Measurements from ENCODE around the gene GALNTL6. TPM values are rescaled to one million over a fixed set of nuclear protein-coding genes. Genes with fewer than 3 reads are reported as not detected.

Gene GALNTL6
- total RNA-seq, 1 experiment from 2014 or later, result not detected

- no TSS peak for BruUV-seq (replicated peaks)
- TF ChIP-seq CTCF (IDR thresholded peaks at IDR 0.05; ENCODE audit: unreplicated experiment), result no peak
- POLR2A ChIA-PET, result no interaction called here
- no peak for DNase-seq (ENCODE audit: unreplicated experiment)
- CTCF ChIA-PET, result interaction anchor here (0.6 kb wide), 1 partner anchor 1823 kb away, joined by 4 read pairs; no protein-coding TSS in a partner anchor
- intact Hi-C loops (cut with micrococcal nuclease), result no loop called here
- H3K4me1 Mint-ChIP-seq (ENCODE audit: insufficient read depth, unreplicated experiment), result no peaks in the 10 kb centered on the region
- H3K27me3 Mint-ChIP-seq (ENCODE audit: insufficient read depth, unreplicated experiment), result peaks cover 63% of the 10 kb centered on the region
- no peaks in the 10 kb centered on the region for H3K9me3 Mint-ChIP-seq (ENCODE audit: unreplicated experiment)
- H3K36me3 Mint-ChIP-seq (ENCODE audit: insufficient read depth, unreplicated experiment), result no peaks in the 10 kb centered on the region
- H3K27ac Mint-ChIP-seq (ENCODE audit: low read depth, unreplicated experiment), result no peak overlapping the region
- H3K4me3 Mint-ChIP-seq (ENCODE audit: unreplicated experiment), result no peak overlapping the region
These were observed 260.4 kb downstream of the GALNTL6 start for GRCh38 chr4:172073590-172073989.

- no TSS peak for BruUV-seq (replicated peaks)
- Mint-ChIP-seq H3K4me3 (ENCODE audit: unreplicated experiment) (no peak overlapping the region), H3K4me1 (ENCODE audit: insufficient read depth, unreplicated experiment) (no peaks in the 10 kb centered on the region)
These were observed 270.1 kb downstream of the GALNTL6 start for GRCh38 chr4:172083272-172083671.

GRCh38 chr4:172088556-172088955, 275.4 kb downstream of the GALNTL6 start:
- ChIA-PET CTCF (no interaction called here), POLR2A (no interaction called here)
- Mint-ChIP-seq H3K4me1 (ENCODE audit: insufficient read depth, unreplicated experiment) (no peaks in the 10 kb centered on the region), H3K9me3 (ENCODE audit: unreplicated experiment) (no peaks in the 10 kb centered on the region), H3K27ac (ENCODE audit: low read depth, unreplicated experiment) (no peak overlapping the region), H3K27me3 (ENCODE audit: insufficient read depth, unreplicated experiment) (peaks cover 48% of the 10 kb centered on the region), H3K36me3 (ENCODE audit: insufficient read depth, unreplicated experiment) (no peaks in the 10 kb centered on the region), H3K4me3 (ENCODE audit: unreplicated experiment) (no peak overlapping the region)
- intact Hi-C loops (cut with micrococcal nuclease), result no loop called here
- TF ChIP-seq CTCF (IDR thresholded peaks at IDR 0.05; ENCODE audit: unreplicated experiment), result no peak
- no TSS peak for BruUV-seq (replicated peaks)
- no peak for DNase-seq (ENCODE audit: unreplicated experiment)

More at GRCh38 chr4:172083272-172083671, 270.1 kb downstream of the GALNTL6 start:
- no peaks in the 10 kb centered on the region for H3K36me3 Mint-ChIP-seq (ENCODE audit: insufficient read depth, unreplicated experiment)
- H3K27ac Mint-ChIP-seq (ENCODE audit: low read depth, unreplicated experiment), result no peak overlapping the region
- ChIA-PET POLR2A (no interaction called here), CTCF (interaction anchor here (0.7 kb wide), 1 partner anchor 868 kb away, joined by 4 read pairs; no protein-coding TSS in a partner anchor)
- H3K27me3 Mint-ChIP-seq (ENCODE audit: insufficient read depth, unreplicated experiment), result peaks cover 5% of the 10 kb centered on the region
- TF ChIP-seq CTCF (IDR thresholded peaks at IDR 0.05; ENCODE audit: unreplicated experiment), result no peak
- H3K9me3 Mint-ChIP-seq (ENCODE audit: unreplicated experiment), result no peaks in the 10 kb centered on the region
- no peak for DNase-seq (ENCODE audit: unreplicated experiment)
- intact Hi-C loops (cut with micrococcal nuclease), result no loop called here

- ChIA-PET CTCF (no interaction called here), POLR2A (no interaction called here)
- Mint-ChIP-seq H3K36me3 (ENCODE audit: insufficient read depth, unreplicated experiment) (no peaks in the 10 kb centered on the region), H3K27me3 (ENCODE audit: insufficient read depth, unreplicated experiment) (peaks cover 86% of the 10 kb centered on the region), H3K9me3 (ENCODE audit: unreplicated experiment) (no peaks in the 10 kb centered on the region), H3K4me3 (ENCODE audit: unreplicated experiment) (no peak overlapping the region), H3K4me1 (ENCODE audit: insufficient read depth, unreplicated experiment) (no peaks in the 10 kb centered on the region), H3K27ac (ENCODE audit: low read depth, unreplicated experiment) (no peak overlapping the region)
- no peak for DNase-seq (ENCODE audit: unreplicated experiment)
- no TSS peak for BruUV-seq (replicated peaks)
- no peak for TF ChIP-seq CTCF (IDR thresholded peaks at IDR 0.05; ENCODE audit: unreplicated experiment)
- intact Hi-C loops (cut with micrococcal nuclease), result no loop called here
These were observed 282.0 kb downstream of the GALNTL6 start for GRCh38 chr4:172095161-172095560.
